GM23338 (cell line): ENCODE data around the gene KCNMA1. TPM values are rescaled to one million over a fixed set of nuclear protein-coding genes. Genes with fewer than 3 reads are reported as not detected.

Experiments used
- ATAC-seq: fragments of 200-7000 bp; cut with Tn5 transposase; 3 replicates; pipeline ENCODE4 v1.9.1; 2020
- DNase-seq: peaks from one replicate; pipeline ENCODE4 v3.0.0-alpha.2; 2015; ENCODE audit warnings: low spot score
- H2AFZ ChIP-seq: fragments of 200-600 bp; sonication (generic); 2 replicates; pipeline ENCODE4 v1.8.0; 2016; ENCODE audit warnings: antibody characterized with exemption, mild to moderate bottlenecking, moderate library complexity
- H3F3A ChIP-seq: fragments of 200-600 bp; sonication (generic); replicated peaks from 2 replicates; pipeline ENCODE4 v1.8.0; 2017; ENCODE audit warnings: antibody characterized with exemption, mixed run types, low read depth
- H3K27ac ChIP-seq: fragments of 200-600 bp; sonication (generic); 2 replicates; pipeline ENCODE4 v1.6.1; 2016; ENCODE audit warnings: low read depth
- H3K27me3 ChIP-seq: fragments of 200-600 bp; sonication (generic); 2 replicates; pipeline ENCODE4 v1.8.0; 2016; ENCODE audit warnings: mild to moderate bottlenecking, mixed run types, moderate library complexity; ENCODE audit not compliant: insufficient read depth
- H3K36me3 ChIP-seq: fragments of 200-600 bp; sonication (generic); 2 replicates; pipeline ENCODE4 v1.8.0; 2016; ENCODE audit warnings: mild to moderate bottlenecking; ENCODE audit not compliant: insufficient read depth
- H3K4me1 ChIP-seq: fragments of 200-600 bp; sonication (generic); 2 replicates; pipeline ENCODE4 v1.8.0; 2016; ENCODE audit warnings: mild to moderate bottlenecking, moderate library complexity; ENCODE audit not compliant: insufficient read depth
- H3K4me2 ChIP-seq: fragments of 200-600 bp; sonication (generic); 2 replicates; pipeline ENCODE4 v1.7.1; 2017; ENCODE audit warnings: mixed run types
- H3K4me3 ChIP-seq: fragments of 200-600 bp; sonication (generic); 2 replicates; pipeline ENCODE4 v1.6.1; 2016; ENCODE audit warnings: mixed run types
- H3K79me2 ChIP-seq: fragments of 200-600 bp; sonication (generic); replicated peaks from 2 replicates; pipeline ENCODE4 v1.8.0; 2017; ENCODE audit warnings: mild to moderate bottlenecking; ENCODE audit not compliant: insufficient read depth
- H3K9me2 ChIP-seq: fragments of 200-600 bp; sonication (generic); 2 replicates; pipeline ENCODE4 v1.8.0; 2017; ENCODE audit not compliant: insufficient read depth
- H4K20me1 ChIP-seq: fragments of 200-600 bp; sonication (generic); replicated peaks from 2 replicates; pipeline ENCODE4 v1.8.0; 2017; ENCODE audit warnings: mild to moderate bottlenecking; ENCODE audit not compliant: insufficient read depth
- H3K27ac Mint-ChIP-seq: 2 replicates; pipeline ENCODE4 v1.8.0; 2020; ENCODE audit warnings: inconsistent platforms, mild to moderate bottlenecking, moderate library complexity, mixed read lengths
- H3K27me3 Mint-ChIP-seq: 3 replicates; pipeline ENCODE4 v1.8.0; 2022; ENCODE audit warnings: low read depth, mild to moderate bottlenecking, moderate library complexity, mixed read lengths, inconsistent platforms; ENCODE audit not compliant: insufficient read depth, poor library complexity
- H3K36me3 Mint-ChIP-seq: 3 replicates; pipeline ENCODE4 v1.8.0; 2021; ENCODE audit warnings: low read depth, mild to moderate bottlenecking, inconsistent platforms, moderate library complexity, mixed read lengths
- H3K4me1 Mint-ChIP-seq: 3 replicates; pipeline ENCODE4 v1.8.0; 2020; ENCODE audit warnings: mild to moderate bottlenecking, inconsistent platforms, mixed read lengths
- H3K4me3 Mint-ChIP-seq: 3 replicates; pipeline ENCODE4 v1.8.0; 2021; ENCODE audit warnings: moderate library complexity, mild to moderate bottlenecking, inconsistent platforms, mixed read lengths
- H3K9me3 Mint-ChIP-seq: 3 replicates; pipeline ENCODE4 v1.8.0; 2020; ENCODE audit warnings: moderate library complexity, mild to moderate bottlenecking, inconsistent platforms, mixed read lengths
- CTCF ChIP-seq, 2 experiments: fragments of 200-600 bp in 1 of 2; sonication (generic) in 1 of 2; conservative IDR thresholded peaks; 2 replicates each; pipeline versions ENCODE4 v1.5.1 to v1.6.1; 2016 to 2017; ENCODE audit warnings: antibody characterized with exemption in 2 of 2, low read depth in 2 of 2, mild to moderate bottlenecking in 2 of 2, moderate library complexity in 1 of 2
- JUNB ChIP-seq: IDR thresholded peaks from one replicate; pipeline ENCODE4 v1.6.1; 2016; ENCODE audit warnings: antibody characterized with exemption; ENCODE audit not compliant: unreplicated experiment
- NANOG ChIP-seq: IDR thresholded peaks from 2 replicates; pipeline ENCODE4 v1.6.1; 2016; ENCODE audit warnings: antibody characterized with exemption, borderline replicate concordance
- STAT1 ChIP-seq: IDR thresholded peaks from one replicate; pipeline ENCODE4 v1.6.1; 2016; ENCODE audit warnings: antibody characterized with exemption; ENCODE audit not compliant: unreplicated experiment
- ZNF114 ChIP-seq: fragments of 250-450 bp; sonication (Bioruptor Pico); IDR thresholded peaks from 2 replicates; pipeline ENCODE4 v1.5.0; 2020; ENCODE audit warnings: mild to moderate bottlenecking, moderate library complexity
- polyA plus RNA-seq: library from polyadenylated mRNA; unstranded; fragments of >200 nt; fragmentation: Nextera tagmentation; extraction: Ambion mirVana; gene quantifications from 2 replicates; pipeline ENCODE4 v1.2.1, GENCODE V29; 2016
- total RNA-seq: library from RNA; depleted of rRNA; stranded (reverse); fragments of >200 nt; shearing (Covaris generic); gene quantifications from 2 replicates; pipeline ENCODE4 v1.2.3, GENCODE V29; 2014
- TF ChIP-seq, protein P1 (sequence below): fragments of 250-450 bp; sonication (Bioruptor Pico); IDR thresholded peaks from 2 replicates; pipeline ENCODE4 v1.5.0; 2020; ENCODE audit warnings: mild to moderate bottlenecking, moderate library complexity
- TF ChIP-seq, protein P2 (sequence below): IDR thresholded peaks from 2 replicates; pipeline ENCODE4 v1.6.1; 2016; ENCODE audit warnings: antibody characterized with exemption

Gene KCNMA1
- total and polyA plus RNA-seq, 2 experiments from 2014 or later: 8.2 to 9.0 TPM

GRCh38 chr10:77448226-77448625 is 189.4 kb downstream of the KCNMA1 start:
- Mint-ChIP-seq H3K27me3 (no peaks in the 10 kb centered on the region), H3K9me3 (no peaks in the 10 kb centered on the region), H3K4me3 (no peak overlapping the region), H3K4me1 (peaks cover 16% of the 10 kb centered on the region), H3K27ac (no peak overlapping the region), H3K36me3 (no peaks in the 10 kb centered on the region)
- no peaks in the 10 kb centered on the region for H3K27me3 ChIP-seq
- H3K4me2 ChIP-seq: no peak overlapping the region
- H3F3A ChIP-seq: no peaks in the 10 kb centered on the region
- peaks cover 11% of the 10 kb centered on the region; the same call in 1 of the 2 replicates for H3K4me1 ChIP-seq
- DNase-seq (no peak), ATAC-seq (no peak)
- no peaks in the 10 kb centered on the region for H3K79me2 ChIP-seq
- H3K27ac ChIP-seq: no peak overlapping the region
- H3K9me2 ChIP-seq: no peaks in the 10 kb centered on the region
- TF ChIP-seq, protein P1, sequence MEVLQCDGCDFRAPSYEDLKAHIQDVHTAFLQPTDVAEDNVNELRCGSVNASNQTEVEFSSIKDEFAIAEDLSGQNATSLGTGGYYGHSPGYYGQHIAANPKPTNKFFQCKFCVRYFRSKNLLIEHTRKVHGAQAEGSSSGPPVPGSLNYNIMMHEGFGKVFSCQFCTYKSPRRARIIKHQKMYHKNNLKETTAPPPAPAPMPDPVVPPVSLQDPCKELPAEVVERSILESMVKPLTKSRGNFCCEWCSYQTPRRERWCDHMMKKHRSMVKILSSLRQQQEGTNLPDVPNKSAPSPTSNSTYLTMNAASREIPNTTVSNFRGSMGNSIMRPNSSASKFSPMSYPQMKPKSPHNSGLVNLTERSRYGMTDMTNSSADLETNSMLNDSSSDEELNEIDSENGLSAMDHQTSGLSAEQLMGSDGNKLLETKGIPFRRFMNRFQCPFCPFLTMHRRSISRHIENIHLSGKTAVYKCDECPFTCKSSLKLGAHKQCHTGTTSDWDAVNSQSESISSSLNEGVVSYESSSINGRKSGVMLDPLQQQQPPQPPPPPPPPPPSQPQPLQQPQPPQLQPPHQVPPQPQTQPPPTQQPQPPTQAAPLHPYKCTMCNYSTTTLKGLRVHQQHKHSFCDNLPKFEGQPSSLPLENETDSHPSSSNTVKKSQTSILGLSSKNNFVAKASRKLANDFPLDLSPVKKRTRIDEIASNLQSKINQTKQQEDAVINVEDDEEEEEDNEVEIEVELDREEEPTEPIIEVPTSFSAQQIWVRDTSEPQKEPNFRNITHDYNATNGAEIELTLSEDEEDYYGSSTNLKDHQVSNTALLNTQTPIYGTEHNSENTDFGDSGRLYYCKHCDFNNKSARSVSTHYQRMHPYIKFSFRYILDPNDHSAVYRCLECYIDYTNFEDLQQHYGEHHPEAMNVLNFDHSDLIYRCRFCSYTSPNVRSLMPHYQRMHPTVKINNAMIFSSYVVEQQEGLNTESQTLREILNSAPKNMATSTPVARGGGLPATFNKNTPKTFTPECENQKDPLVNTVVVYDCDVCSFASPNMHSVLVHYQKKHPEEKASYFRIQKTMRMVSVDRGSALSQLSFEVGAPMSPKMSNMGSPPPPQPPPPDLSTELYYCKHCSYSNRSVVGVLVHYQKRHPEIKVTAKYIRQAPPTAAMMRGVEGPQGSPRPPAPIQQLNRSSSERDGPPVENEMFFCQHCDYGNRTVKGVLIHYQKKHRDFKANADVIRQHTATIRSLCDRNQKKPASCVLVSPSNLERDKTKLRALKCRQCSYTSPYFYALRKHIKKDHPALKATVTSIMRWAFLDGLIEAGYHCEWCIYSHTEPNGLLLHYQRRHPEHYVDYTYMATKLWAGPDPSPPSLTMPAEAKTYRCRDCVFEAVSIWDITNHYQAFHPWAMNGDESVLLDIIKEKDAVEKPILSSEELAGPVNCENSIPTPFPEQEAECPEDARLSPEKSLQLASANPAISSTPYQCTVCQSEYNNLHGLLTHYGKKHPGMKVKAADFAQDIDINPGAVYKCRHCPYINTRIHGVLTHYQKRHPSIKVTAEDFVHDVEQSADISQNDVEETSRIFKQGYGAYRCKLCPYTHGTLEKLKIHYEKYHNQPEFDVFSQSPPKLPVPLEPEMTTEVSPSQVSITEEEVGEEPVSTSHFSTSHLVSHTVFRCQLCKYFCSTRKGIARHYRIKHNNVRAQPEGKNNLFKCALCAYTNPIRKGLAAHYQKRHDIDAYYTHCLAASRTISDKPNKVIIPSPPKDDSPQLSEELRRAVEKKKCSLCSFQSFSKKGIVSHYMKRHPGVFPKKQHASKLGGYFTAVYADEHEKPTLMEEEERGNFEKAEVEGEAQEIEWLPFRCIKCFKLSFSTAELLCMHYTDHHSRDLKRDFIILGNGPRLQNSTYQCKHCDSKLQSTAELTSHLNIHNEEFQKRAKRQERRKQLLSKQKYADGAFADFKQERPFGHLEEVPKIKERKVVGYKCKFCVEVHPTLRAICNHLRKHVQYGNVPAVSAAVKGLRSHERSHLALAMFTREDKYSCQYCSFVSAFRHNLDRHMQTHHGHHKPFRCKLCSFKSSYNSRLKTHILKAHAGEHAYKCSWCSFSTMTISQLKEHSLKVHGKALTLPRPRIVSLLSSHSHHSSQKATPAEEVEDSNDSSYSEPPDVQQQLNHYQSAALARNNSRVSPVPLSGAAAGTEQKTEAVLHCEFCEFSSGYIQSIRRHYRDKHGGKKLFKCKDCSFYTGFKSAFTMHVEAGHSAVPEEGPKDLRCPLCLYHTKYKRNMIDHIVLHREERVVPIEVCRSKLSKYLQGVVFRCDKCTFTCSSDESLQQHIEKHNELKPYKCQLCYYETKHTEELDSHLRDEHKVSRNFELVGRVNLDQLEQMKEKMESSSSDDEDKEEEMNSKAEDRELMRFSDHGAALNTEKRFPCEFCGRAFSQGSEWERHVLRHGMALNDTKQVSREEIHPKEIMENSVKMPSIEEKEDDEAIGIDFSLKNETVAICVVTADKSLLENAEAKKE: no peak
- no peak for TF ChIP-seq NANOG
- TF ChIP-seq JUNB: no peak
- no peak for TF ChIP-seq STAT1
- no peak for TF ChIP-seq CTCF (conservative IDR thresholded peaks at IDR 0.05; ENCODE audit: low read depth in 2 of 2)
- H4K20me1 ChIP-seq: no peaks in the 10 kb centered on the region
- H2AFZ ChIP-seq: no peak overlapping the region
- no peak overlapping the region for H3K4me3 ChIP-seq
- H3K36me3 ChIP-seq: no peaks in the 10 kb centered on the region

DNA sequence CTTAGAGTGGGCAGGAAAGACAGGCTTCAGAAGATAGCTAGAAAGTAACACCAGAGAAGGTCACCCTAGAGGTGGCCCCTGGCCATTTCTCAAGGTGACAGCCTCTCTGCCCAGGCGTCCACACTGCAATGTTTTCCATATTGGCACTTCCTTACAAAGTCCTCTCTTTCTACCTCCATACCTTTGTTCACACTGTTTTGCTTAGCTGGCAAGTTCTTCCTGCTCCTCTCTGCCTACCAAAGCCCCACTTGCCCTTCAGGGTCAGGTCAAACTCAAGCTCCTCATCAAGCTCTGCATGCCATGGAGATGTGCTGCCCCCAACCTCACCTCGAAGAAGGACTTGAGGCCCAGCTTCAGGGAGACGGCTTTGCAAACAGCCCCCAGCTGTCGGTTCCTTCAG is 190.9 kb downstream of the KCNMA1 start:
- H3K79me2 ChIP-seq: no peaks in the 10 kb centered on the region
- Mint-ChIP-seq H3K36me3 (no peaks in the 10 kb centered on the region), H3K27me3 (peaks cover 2% of the 10 kb centered on the region), H3K9me3 (no peaks in the 10 kb centered on the region), H3K4me1 (peaks cover 5% of the 10 kb centered on the region), H3K27ac (no peak overlapping the region), H3K4me3 (no peak overlapping the region)
- H2AFZ ChIP-seq: no peak overlapping the region
- ATAC-seq (no peak), DNase-seq (no peak)
- H3K4me2 ChIP-seq: no peak overlapping the region
- no peaks in the 10 kb centered on the region for H3K27me3 ChIP-seq
- no peak overlapping the region for H3K27ac ChIP-seq
- 0 out of 2 replicates have a peak, but pooled peaks cover 2% of the 10 kb centered on the region for H3K4me1 ChIP-seq
- no peak overlapping the region for H3K4me3 ChIP-seq
- H3K9me2 ChIP-seq: no peaks in the 10 kb centered on the region
- H3K36me3 ChIP-seq: no peaks in the 10 kb centered on the region
- no peaks in the 10 kb centered on the region for H3F3A ChIP-seq
- no peaks in the 10 kb centered on the region for H4K20me1 ChIP-seq
- TF ChIP-seq, protein P2, sequence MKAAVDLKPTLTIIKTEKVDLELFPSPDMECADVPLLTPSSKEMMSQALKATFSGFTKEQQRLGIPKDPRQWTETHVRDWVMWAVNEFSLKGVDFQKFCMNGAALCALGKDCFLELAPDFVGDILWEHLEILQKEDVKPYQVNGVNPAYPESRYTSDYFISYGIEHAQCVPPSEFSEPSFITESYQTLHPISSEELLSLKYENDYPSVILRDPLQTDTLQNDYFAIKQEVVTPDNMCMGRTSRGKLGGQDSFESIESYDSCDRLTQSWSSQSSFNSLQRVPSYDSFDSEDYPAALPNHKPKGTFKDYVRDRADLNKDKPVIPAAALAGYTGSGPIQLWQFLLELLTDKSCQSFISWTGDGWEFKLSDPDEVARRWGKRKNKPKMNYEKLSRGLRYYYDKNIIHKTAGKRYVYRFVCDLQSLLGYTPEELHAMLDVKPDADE: no peak
- no peak for TF ChIP-seq ZNF114 (CRISPR knock-in tag)
